WTC11 (cell line): Measurements from ENCODE around the gene GPX3. TPM values are rescaled to one million over a fixed set of nuclear protein-coding genes. Genes with fewer than 3 reads are reported as not detected.

Experiments used
- ATAC-seq: fragments of 200-7000 bp; cut with Tn5 transposase; 2 replicates; pipeline ENCODE4 v1.10.0; 2021; ENCODE audit warnings: mild to moderate bottlenecking, moderate library complexity
- CTCF ChIA-PET: fragments of 300-600 bp; sonication (Branson Sonifier 250); formaldehyde crosslinking; loops from one replicate; lab custom pipeline; 2021; ENCODE audit warnings: antibody characterized with exemption; lab: Charles Lee
- POLR2A ChIA-PET: fragments of 350-600 bp; sonication (Branson Sonifier 250); formaldehyde crosslinking; loops from one replicate; lab custom pipeline; 2021; ENCODE audit warnings: antibody characterized with exemption; lab: Charles Lee
- DNase-seq: peaks from one replicate; pipeline ENCODE4 v3.0.0; 2021; ENCODE audit warnings: low spot score
- H3K27ac Mint-ChIP-seq: 2 replicates; pipeline ENCODE4 v1.8.0; 2021; ENCODE audit warnings: mixed read lengths
- H3K27me3 Mint-ChIP-seq: 2 replicates; pipeline ENCODE4 v1.8.0; 2021; ENCODE audit warnings: low read depth, mild to moderate bottlenecking, moderate library complexity, mixed read lengths
- H3K36me3 Mint-ChIP-seq: 2 replicates; pipeline ENCODE4 v1.8.0; 2021; ENCODE audit warnings: mixed read lengths
- H3K4me1 Mint-ChIP-seq: 2 replicates; pipeline ENCODE4 v1.8.0; 2022; ENCODE audit warnings: mixed read lengths
- H3K4me3 Mint-ChIP-seq: 2 replicates; pipeline ENCODE4 v1.8.0; 2021; ENCODE audit warnings: mild to moderate bottlenecking, moderate library complexity, mixed read lengths
- H3K9me3 Mint-ChIP-seq: 2 replicates; pipeline ENCODE4 v1.8.0; 2021; ENCODE audit warnings: mixed read lengths
- AFF4 ChIP-seq: sonication (generic); formaldehyde crosslinking; IDR thresholded peaks from 2 replicates; pipeline ENCODE4 v1.8.1; 2023; ENCODE audit warnings: mild to moderate bottlenecking, missing genetic modification reagents, borderline replicate concordance
- AR ChIP-seq: fragments of 250-450 bp; sonication (Bioruptor Pico); IDR thresholded peaks from 2 replicates; pipeline ENCODE4 v1.9.0; 2021; ENCODE audit warnings: mild to moderate bottlenecking
- CTCF ChIP-seq: fragments of 200-600 bp; IDR thresholded peaks from 2 replicates; pipeline ENCODE4 v1.8.0; 2022; ENCODE audit warnings: antibody characterized with exemption
- ELF4 ChIP-seq: sonication (generic); formaldehyde crosslinking; IDR thresholded peaks from 2 replicates; pipeline ENCODE4 v1.8.1; 2022; ENCODE audit warnings: low read depth, mild to moderate bottlenecking, moderate library complexity, missing genetic modification reagents
- ETV6 ChIP-seq: sonication (generic); formaldehyde crosslinking; IDR thresholded peaks from 2 replicates; pipeline ENCODE4 v1.8.1; 2022; ENCODE audit warnings: mild to moderate bottlenecking, missing genetic modification reagents
- FOXJ3 ChIP-seq: sonication (generic); formaldehyde crosslinking; IDR thresholded peaks from 2 replicates; pipeline ENCODE4 v1.9.0; 2021; ENCODE audit warnings: missing genetic modification reagents, mild to moderate bottlenecking, borderline replicate concordance
- GTF2I ChIP-seq: fragments of 250-450 bp; sonication (Bioruptor Pico); conservative IDR thresholded peaks from 2 replicates; pipeline ENCODE4 v1.4.0; 2021; ENCODE audit warnings: mild to moderate bottlenecking
- IRF1 ChIP-seq: sonication (generic); formaldehyde crosslinking; IDR thresholded peaks from 2 replicates; pipeline ENCODE4 v1.8.0; 2023; ENCODE audit warnings: missing genetic modification reagents
- JAZF1 ChIP-seq: fragments of 250-450 bp; sonication (Bioruptor Pico); IDR thresholded peaks from 2 replicates; pipeline ENCODE4 v1.9.0; 2021; ENCODE audit warnings: moderate library complexity, mild to moderate bottlenecking, inconsistent platforms
- MAX ChIP-seq: sonication (generic); formaldehyde crosslinking; IDR thresholded peaks from 2 replicates; pipeline ENCODE4 v1.8.0; 2022; ENCODE audit warnings: mild to moderate bottlenecking, missing genetic modification reagents
- NFE2L1 ChIP-seq: sonication (generic); formaldehyde crosslinking; IDR thresholded peaks from 2 replicates; pipeline ENCODE4 v1.8.1; 2023; ENCODE audit warnings: missing genetic modification reagents
- SMAD4 ChIP-seq: sonication (generic); formaldehyde crosslinking; IDR thresholded peaks from 2 replicates; pipeline ENCODE4 v1.8.0; 2022; ENCODE audit warnings: mild to moderate bottlenecking, missing genetic modification reagents
- TEAD4 ChIP-seq: sonication (generic); formaldehyde crosslinking; IDR thresholded peaks from 2 replicates; pipeline ENCODE4 v1.8.0; 2022; ENCODE audit warnings: mild to moderate bottlenecking, missing genetic modification reagents
- USF2 ChIP-seq: sonication (generic); formaldehyde crosslinking; IDR thresholded peaks from 2 replicates; pipeline ENCODE4 v1.8.1; 2023; ENCODE audit warnings: mild to moderate bottlenecking, missing genetic modification reagents, moderate library complexity
- ZNF232 ChIP-seq: sonication (generic); formaldehyde crosslinking; IDR thresholded peaks from 2 replicates; pipeline ENCODE4 v1.8.0; 2022; ENCODE audit warnings: mild to moderate bottlenecking, missing genetic modification reagents
- ZNF416 ChIP-seq: fragments of 250-450 bp; sonication (Bioruptor Pico); IDR thresholded peaks from 2 replicates; pipeline ENCODE4 v1.9.0; 2021; ENCODE audit warnings: mild to moderate bottlenecking, inconsistent platforms
- ZNF671 ChIP-seq: fragments of 250-450 bp; sonication (Bioruptor Pico); IDR thresholded peaks from 2 replicates; pipeline ENCODE4 v1.8.0; 2021; ENCODE audit warnings: mild to moderate bottlenecking
- total RNA-seq: library from RNA; stranded (reverse); gene quantifications from 3 replicates; pipeline ENCODE4 v1.2.3, GENCODE V29; 2021

Gene GPX3
- total RNA-seq, 1 experiment from 2014 or later = 24.5 TPM

GRCh38 chr5:151038412-151038745, 18.0 kb downstream of the GPX3 start:
- ChIA-PET POLR2A (interaction anchor here (1.2 kb wide), 1 partner anchor 17 kb away, joined by 3 read pairs; no protein-coding TSS in a partner anchor), CTCF (interaction anchor here (1.2 to 2.5 kb wide), 5 partner anchors 10 to 88 kb away, joined by 4 to 16 read pairs (median 7); no protein-coding TSS in a partner anchor)
- Mint-ChIP-seq H3K4me1 (peaks cover 4% of the 10 kb centered on the region; the same call in 1 of the 2 replicates), H3K36me3 (peaks cover 51% of the 10 kb centered on the region), H3K27ac (no peak overlapping the region), H3K4me3 (no peak overlapping the region), H3K9me3 (no peaks in the 10 kb centered on the region), H3K27me3 (no peaks in the 10 kb centered on the region)
- DNase-seq = no peak
- no peak for TF ChIP-seq ELF4 (CRISPR knock-in tag)
- TF ChIP-seq CTCF = no peak
- TF ChIP-seq ETV6 (CRISPR knock-in tag) = no peak
- no peak for TF ChIP-seq AR (CRISPR knock-in tag)
- no peak for TF ChIP-seq GTF2I
- TF ChIP-seq FOXJ3 = no peak
- no peak for TF ChIP-seq AFF4 (CRISPR knock-in tag)
- TF ChIP-seq JAZF1 (CRISPR knock-in tag) = no peak
- TF ChIP-seq IRF1 (CRISPR knock-in tag) = no peak
- no peak for TF ChIP-seq ZNF416 (CRISPR knock-in tag)
- TF ChIP-seq ZNF232 (CRISPR knock-in tag) = no peak
- TF ChIP-seq SMAD4 (CRISPR knock-in tag) = no peak
- TF ChIP-seq ZNF671 (CRISPR knock-in tag) = no peak
- TF ChIP-seq NFE2L1 = no peak
- TF ChIP-seq MAX (CRISPR knock-in tag) = no peak
- ATAC-seq = no peak

GRCh38 chr5:151038801-151039238, 18.4 kb downstream of the GPX3 start:
- POLR2A ChIA-PET = interaction anchor here (1.0 to 1.2 kb wide), 2 partner anchors 9 to 17 kb away, joined by 3 read pairs; no protein-coding TSS in a partner anchor
- Mint-ChIP-seq H3K27me3 (no peaks in the 10 kb centered on the region), H3K27ac (no peak overlapping the region), H3K9me3 (no peaks in the 10 kb centered on the region), H3K4me1 (peaks cover 4% of the 10 kb centered on the region; the same call in 1 of the 2 replicates), H3K36me3 (peaks cover 49% of the 10 kb centered on the region), H3K4me3 (no peak overlapping the region)
- ATAC-seq (no peak), DNase-seq (no peak)
- CTCF ChIA-PET = interaction anchor here (1.2 to 2.5 kb wide), 4 partner anchors 9 to 87 kb away, joined by 4 to 16 read pairs (median 6); no protein-coding TSS in a partner anchor
- TF ChIP-seq CTCF = no peak
- TF ChIP-seq TEAD4 (CRISPR knock-in tag) = no peak
- TF ChIP-seq USF2 (CRISPR knock-in tag) = no peak
- TF ChIP-seq IRF1 (CRISPR knock-in tag) = no peak
- TF ChIP-seq, all 79 proteins: peak for 0
